ENCODE data around the gene RFX8. TPM values are rescaled to one million over a fixed set of nuclear protein-coding genes. Genes with fewer than 3 reads are reported as not detected.

RFX8 gene
- total and polyA plus RNA-seq, 2 donors, result 0.30 to 0.69 TPM

GRCh38 chr2:101427240-101427639 lies 47.7 kb downstream of the RFX8 start:
- Histone ChIP-seq H3K36me3 (ENCODE audit: insufficient read depth) (no peaks in the 10 kb centered on the region), H3K4me3 (ENCODE audit: low read depth, low read length) (no peak overlapping the region), H3K27ac (ENCODE audit: low read depth) (no peak overlapping the region), H3K4me1 (ENCODE audit: insufficient read depth) (no peaks in the 10 kb centered on the region)
- no peak for DNase-seq (ENCODE audit: extremely low spot score)
- WGBS, result 86% methylated on average over 7 of the region's 7 CpGs

DNA sequence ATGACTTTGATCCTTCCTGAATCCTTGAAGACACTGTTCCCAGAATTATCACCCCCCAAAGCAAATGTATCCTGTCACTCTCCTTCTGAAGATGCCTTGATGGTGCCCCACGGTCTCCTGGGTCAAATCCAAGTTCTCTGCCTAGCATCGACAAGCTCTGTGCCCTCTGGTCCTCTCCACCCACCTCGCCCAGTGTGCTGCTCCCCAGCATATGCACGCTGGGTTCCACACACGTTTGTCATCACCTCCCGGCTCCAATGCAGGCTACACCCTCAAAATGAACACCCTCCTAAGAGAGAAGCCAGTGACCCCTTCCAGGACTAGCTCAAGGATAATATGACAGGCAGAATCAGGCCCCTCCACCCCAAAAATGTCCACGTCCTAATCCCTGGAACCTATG lies 48.1 kb downstream of the RFX8 start:
- DNase-seq (ENCODE audit: extremely low spot score), result no peak
- Histone ChIP-seq H3K4me3 (ENCODE audit: low read depth, low read length) (no peak overlapping the region), H3K4me1 (ENCODE audit: insufficient read depth) (no peaks in the 10 kb centered on the region), H3K36me3 (ENCODE audit: insufficient read depth) (no peaks in the 10 kb centered on the region), H3K27ac (ENCODE audit: low read depth) (no peak overlapping the region)
- WGBS, result 92% methylated on average over 7 of the region's 7 CpGs

DNA sequence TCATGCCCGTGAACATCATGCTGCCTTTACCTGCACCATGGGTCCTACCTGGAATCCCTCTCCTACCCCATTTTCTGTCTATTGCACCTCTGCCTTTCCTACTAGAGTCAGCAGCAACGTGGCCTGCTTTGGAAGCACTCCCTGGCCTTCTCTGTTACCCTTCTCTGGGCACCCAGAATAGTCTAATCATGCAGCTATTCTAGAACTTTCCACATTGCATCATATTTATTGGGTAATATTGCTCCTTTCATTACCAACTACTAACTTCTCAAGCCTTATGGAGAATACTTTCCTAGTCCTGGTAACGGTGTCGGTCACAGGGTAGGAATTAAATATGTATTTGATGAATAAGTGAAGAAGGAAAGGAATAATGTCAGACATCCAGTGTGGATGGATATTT lies 54.3 kb downstream of the RFX8 start:
- no peaks in the 10 kb centered on the region for H3K4me1 ChIP-seq (ENCODE audit: insufficient read depth)
- WGBS, result 86% methylated on average over 4 of the region's 4 CpGs
- no peak for DNase-seq (ENCODE audit: extremely low spot score)
- H3K4me3 ChIP-seq (ENCODE audit: low read depth, low read length), result no peak overlapping the region
- no peak overlapping the region for H3K27ac ChIP-seq (ENCODE audit: low read depth)
- no peaks in the 10 kb centered on the region for H3K36me3 ChIP-seq (ENCODE audit: insufficient read depth)

DNA sequence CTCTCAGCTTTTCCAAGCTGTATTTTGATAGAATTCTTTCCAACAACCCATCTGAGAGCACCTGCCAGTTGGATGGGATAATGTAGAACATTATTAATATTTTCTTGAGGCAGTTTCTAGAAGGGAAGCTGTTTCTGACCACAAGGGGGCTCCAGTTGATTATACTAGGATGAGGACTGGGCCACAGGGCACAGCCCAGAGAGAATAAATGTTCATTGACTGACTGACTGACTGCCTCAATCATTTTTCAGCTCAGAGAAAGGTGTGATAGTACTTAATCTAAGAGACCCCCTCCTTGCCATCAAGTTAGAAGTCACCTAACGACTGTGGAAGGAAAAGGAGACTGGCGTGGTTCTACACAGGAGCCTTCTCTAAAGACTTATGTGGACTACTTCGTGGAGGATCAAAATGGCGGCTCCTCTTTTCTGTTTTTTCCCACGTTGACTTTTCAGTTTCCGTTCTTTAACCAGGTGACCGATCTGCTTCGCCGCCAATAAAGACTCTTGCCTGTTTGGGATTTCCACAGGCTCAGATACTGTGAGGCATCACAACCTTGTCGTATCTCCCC lies 55.7 kb downstream of the RFX8 start:
- Histone ChIP-seq H3K4me3 (ENCODE audit: low read depth, low read length) (no peak overlapping the region), H3K36me3 (ENCODE audit: insufficient read depth) (no peaks in the 10 kb centered on the region), H3K4me1 (ENCODE audit: insufficient read depth) (no peaks in the 10 kb centered on the region), H3K27ac (ENCODE audit: low read depth) (no peak overlapping the region)
- DNase-seq (ENCODE audit: extremely low spot score), result no peak
- WGBS, result 89% methylated on average over 10 of the region's 10 CpGs

DNA sequence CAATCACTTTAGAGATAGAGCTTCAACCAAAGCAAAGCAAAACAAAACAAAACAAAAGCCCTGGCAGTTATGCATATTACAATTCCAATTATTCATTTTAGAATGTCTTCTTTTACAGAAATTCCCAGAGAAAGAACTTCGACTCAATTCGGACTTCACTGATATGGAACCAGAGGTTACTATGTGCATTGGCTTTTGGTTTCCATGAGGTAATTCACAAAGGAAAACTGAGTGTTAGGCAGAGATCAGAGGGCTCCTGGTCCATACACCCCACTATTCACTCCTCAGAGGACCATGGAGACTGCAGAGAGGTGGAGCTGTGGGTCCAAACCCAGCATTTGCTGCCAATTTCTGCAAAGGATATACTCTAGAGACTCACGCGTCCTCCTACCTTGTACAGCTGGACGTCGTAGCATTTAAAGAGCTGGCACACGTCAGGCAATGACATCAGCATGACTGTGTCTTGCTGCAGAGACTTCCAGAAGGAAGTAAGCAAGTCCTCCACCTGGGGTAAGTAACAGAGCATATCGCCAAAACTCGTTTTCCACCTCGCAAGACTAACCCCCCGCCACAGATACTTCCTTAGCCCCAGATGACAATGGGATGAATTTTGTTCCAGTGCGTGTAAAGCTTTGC lies 56.3 kb downstream of the RFX8 start:
- no peak for DNase-seq (ENCODE audit: extremely low spot score)
- H3K36me3 ChIP-seq (ENCODE audit: insufficient read depth), result no peaks in the 10 kb centered on the region
- H3K4me3 ChIP-seq (ENCODE audit: low read depth, low read length), result no peak overlapping the region
- no peaks in the 10 kb centered on the region for H3K4me1 ChIP-seq (ENCODE audit: insufficient read depth)
- no peak overlapping the region for H3K27ac ChIP-seq (ENCODE audit: low read depth)
- 64% methylated on average over 12 of the region's 12 CpGs for WGBS

DNA sequence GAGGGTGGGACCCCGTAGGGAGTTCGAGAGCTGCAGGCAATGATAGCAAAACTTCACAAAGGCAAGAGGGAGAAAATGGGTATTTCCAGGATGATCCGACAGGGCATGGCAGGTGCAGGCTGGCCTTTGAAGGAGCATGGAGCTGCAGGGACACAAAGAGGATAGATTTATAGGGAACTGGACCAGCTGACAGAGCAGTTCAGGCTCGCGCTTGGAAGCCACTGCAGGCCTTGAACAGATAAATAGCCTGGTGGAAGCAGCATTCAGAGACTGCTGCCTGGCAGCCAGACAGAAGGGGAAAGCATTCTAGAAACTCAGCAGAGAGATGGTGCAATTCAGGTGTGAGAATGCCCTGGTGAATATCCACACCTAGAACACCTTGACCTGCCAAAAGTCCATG lies 58.3 kb downstream of the RFX8 start:
- DNase-seq (ENCODE audit: extremely low spot score), result no peak
- Histone ChIP-seq H3K27ac (ENCODE audit: low read depth) (no peak overlapping the region), H3K4me3 (ENCODE audit: low read depth, low read length) (no peak overlapping the region), H3K4me1 (ENCODE audit: insufficient read depth) (no peaks in the 10 kb centered on the region), H3K36me3 (ENCODE audit: insufficient read depth) (no peaks in the 10 kb centered on the region)
- 82% methylated on average over 5 of the region's 5 CpGs for WGBS

DNA sequence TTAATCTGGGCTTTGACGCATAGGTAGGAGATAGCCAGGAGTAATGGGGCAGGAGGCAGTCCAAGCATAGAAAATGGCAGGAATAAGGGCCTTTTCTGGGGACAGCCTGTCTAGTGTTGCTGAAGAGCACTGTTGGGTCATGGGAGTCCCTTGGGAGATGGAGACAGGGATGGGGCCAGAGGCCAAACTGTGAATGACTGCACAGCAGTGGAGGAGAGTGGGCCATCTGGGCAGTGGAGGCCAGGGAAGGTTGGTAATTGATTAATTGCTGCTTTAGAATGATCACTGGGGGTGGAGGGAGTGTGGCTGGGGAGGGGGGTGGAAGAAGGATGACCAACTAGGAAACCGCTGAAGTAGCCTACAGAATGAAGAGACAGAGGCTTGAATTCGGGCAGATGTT lies 59.0 kb downstream of the RFX8 start:
- no peaks in the 10 kb centered on the region for H3K4me1 ChIP-seq (ENCODE audit: insufficient read depth)
- H3K4me3 ChIP-seq (ENCODE audit: low read depth, low read length), result no peak overlapping the region
- no peak overlapping the region for H3K27ac ChIP-seq (ENCODE audit: low read depth)
- no peaks in the 10 kb centered on the region for H3K36me3 ChIP-seq (ENCODE audit: insufficient read depth)
- no peak for DNase-seq (ENCODE audit: extremely low spot score)
- 98% methylated on average over 3 of the region's 3 CpGs for WGBS

- 98% methylated on average over 2 of the region's 2 CpGs for WGBS
Observed at GRCh38 chr2:101415220-101415619, 59.7 kb downstream of the RFX8 start.

DNA sequence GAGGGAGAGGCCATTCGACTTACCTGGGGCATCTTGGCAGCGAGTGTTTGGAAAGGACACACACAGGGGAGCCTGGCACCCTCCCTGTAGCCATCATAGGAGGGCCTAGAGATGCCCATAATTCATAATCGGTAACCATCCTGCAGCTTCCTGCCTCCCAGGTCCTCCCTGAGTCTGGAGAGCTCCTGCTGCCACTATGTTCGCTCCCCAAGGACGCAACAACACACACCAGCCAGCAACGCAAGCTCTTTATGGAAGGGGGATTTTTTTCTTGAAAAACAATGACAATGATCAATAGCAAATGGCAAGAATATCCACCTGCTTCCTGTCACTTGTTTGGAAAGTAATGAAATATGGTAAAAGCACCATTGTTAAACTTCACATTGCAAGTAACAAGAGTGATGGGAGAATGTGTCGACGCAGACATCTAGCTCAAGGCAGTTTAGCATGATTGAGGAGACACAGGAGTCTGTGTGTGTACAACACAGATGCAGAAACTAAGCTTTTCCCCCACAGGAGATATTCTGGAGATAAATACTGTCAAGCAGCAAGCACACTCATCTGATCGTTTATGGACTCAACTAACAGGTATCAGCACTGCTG lies 62.7 kb downstream of the RFX8 start:
- WGBS, result 83% methylated on average over 9 of the region's 9 CpGs
- DNase-seq (ENCODE audit: extremely low spot score), result no peak

More at GRCh38 chr2:101415220-101415619, 59.7 kb downstream of the RFX8 start:
- no peak for DNase-seq (ENCODE audit: extremely low spot score)
- Histone ChIP-seq H3K4me3 (ENCODE audit: low read depth, low read length) (no peak overlapping the region), H3K4me1 (ENCODE audit: insufficient read depth) (no peaks in the 10 kb centered on the region), H3K27ac (ENCODE audit: low read depth) (no peak overlapping the region), H3K36me3 (ENCODE audit: insufficient read depth) (no peaks in the 10 kb centered on the region)

DNA sequence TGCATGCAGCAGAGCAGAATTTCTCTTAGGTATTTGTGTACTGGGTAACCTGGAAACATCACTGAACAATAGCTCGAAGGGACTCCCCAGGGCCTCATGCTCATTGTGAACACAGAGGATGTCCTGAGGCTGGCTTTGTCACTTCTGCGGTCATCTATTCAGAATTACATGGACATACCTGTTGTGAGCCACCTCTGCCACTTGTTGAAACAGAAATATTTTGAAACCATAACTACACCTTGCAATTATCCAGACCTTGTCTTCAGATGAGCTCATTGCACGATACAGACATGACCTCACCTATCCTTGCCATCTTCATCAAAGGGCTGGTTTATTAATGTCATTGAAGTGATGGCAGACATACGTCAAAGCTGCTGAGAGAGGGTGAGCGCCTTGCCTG lies 64.2 kb downstream of the RFX8 start:
- Histone ChIP-seq H3K4me1 (ENCODE audit: insufficient read depth) (no peaks in the 10 kb centered on the region), H3K27ac (ENCODE audit: low read depth) (no peak overlapping the region), H3K4me3 (ENCODE audit: low read depth, low read length) (no peak overlapping the region), H3K36me3 (ENCODE audit: insufficient read depth) (no peaks in the 10 kb centered on the region)
- DNase-seq (ENCODE audit: extremely low spot score), result no peak
- 84% methylated on average over 5 of the region's 5 CpGs for WGBS

More for the DNA sequence above, 62.7 kb downstream of the RFX8 start:
- no peaks in the 10 kb centered on the region for H3K36me3 ChIP-seq (ENCODE audit: insufficient read depth)
- no peak overlapping the region for H3K4me3 ChIP-seq (ENCODE audit: low read depth, low read length)
- H3K27ac ChIP-seq (ENCODE audit: low read depth), result no peak overlapping the region
- no peaks in the 10 kb centered on the region for H3K4me1 ChIP-seq (ENCODE audit: insufficient read depth)

DNA sequence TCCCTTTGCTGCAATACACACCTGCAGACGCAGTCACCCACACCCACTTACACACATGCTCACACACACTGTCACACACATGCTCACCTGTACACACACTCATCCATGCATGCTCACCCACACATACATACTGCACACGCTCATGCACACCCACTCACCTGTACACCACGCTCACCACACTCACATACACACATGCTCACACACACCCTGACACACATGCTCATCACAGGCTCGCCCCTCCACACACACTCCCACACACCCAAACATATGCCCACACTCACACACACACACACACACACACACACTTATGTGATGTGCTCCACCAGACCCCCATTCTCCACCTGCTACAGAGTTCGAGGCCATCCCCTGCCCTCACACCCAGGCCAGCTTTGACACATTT lies 64.8 kb downstream of the RFX8 start:
- Histone ChIP-seq H3K36me3 (ENCODE audit: insufficient read depth) (no peaks in the 10 kb centered on the region), H3K4me1 (ENCODE audit: insufficient read depth) (no peaks in the 10 kb centered on the region), H3K4me3 (ENCODE audit: low read depth, low read length) (no peak overlapping the region), H3K27ac (ENCODE audit: low read depth) (no peak overlapping the region)
- DNase-seq (ENCODE audit: extremely low spot score), result no peak
- 95% methylated on average over 5 of the region's 5 CpGs for WGBS

DNA sequence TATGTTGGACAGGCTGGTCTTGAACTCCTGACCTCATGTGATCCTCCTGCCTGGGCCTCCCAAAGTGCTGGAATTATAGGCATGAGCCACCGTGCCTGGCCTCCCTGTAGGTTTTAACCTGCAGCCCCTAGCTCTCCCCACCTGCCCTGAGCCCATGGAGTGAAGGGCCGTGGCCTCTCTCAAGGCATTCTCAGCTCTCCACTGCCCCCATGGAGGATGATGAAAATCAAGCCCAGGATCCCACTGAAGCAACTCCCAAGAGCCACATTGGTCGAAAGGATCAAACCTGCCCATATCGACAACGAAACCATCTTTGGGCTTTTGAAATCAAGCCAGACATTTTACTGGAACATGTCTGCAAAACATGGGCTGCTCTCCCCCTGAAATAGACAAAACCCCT lies 65.2 kb downstream of the RFX8 start:
- Histone ChIP-seq H3K36me3 (ENCODE audit: insufficient read depth) (no peaks in the 10 kb centered on the region), H3K4me3 (ENCODE audit: low read depth, low read length) (no peak overlapping the region), H3K27ac (ENCODE audit: low read depth) (no peak overlapping the region), H3K4me1 (ENCODE audit: insufficient read depth) (no peaks in the 10 kb centered on the region)
- DNase-seq (ENCODE audit: extremely low spot score), result no peak
- WGBS, result 78% methylated on average over 5 of the region's 5 CpGs

DNA sequence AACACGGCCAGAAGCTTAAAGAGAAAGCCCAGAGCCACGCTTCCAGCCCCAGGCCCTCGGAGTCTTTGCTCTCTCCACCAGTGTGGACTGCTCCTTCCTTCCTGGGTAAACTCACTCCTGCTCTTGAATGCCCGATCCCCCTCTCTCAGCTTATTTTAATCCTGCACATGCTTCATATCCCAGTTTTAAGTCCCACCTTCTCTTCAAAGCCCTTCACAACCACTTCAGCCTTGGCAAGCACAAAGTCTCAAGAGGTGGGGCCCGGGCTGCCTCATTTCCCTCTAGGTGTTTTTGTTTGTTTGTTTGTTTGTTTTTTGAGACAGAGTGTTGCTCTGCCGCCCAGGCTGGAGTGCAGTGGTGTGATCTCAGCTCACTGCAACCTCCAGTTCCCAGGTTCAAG lies 66.0 kb downstream of the RFX8 start:
- Histone ChIP-seq H3K27ac (ENCODE audit: low read depth) (no peak overlapping the region), H3K36me3 (ENCODE audit: insufficient read depth) (no peaks in the 10 kb centered on the region), H3K4me1 (ENCODE audit: insufficient read depth) (no peaks in the 10 kb centered on the region), H3K4me3 (ENCODE audit: low read depth, low read length) (no peak overlapping the region)
- DNase-seq (ENCODE audit: extremely low spot score), result no peak
- WGBS, result 84% methylated on average over 6 of the region's 6 CpGs

DNA sequence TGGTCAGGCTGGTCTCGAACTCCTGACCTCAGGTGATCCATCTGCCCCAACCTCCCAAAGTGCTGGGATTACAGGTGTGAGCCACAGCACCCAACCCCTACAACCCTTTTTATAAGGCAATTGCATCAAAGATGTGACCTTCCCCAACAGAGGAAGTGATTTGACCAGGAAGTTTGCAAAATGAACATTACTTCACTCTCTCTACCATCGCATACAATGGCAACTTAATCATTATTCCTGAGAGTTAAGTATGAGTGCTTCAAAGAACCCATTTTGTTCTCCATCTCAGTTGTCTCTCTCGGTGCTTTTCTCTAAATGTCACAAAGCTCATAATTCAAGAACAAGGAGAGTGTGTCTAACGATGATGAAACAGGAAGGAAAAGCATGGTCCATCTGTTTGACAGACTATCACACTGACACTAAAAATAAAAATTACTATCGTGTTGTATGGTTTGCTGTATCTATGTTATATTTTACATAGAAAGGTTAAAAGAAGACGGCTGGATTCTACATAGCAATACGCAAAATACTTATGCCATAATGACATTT lies 69.5 kb downstream of the RFX8 start:
- H3K27ac ChIP-seq (ENCODE audit: low read depth), result no peak overlapping the region
- 76% methylated on average over 7 of the region's 7 CpGs for WGBS
- no peaks in the 10 kb centered on the region for H3K36me3 ChIP-seq (ENCODE audit: insufficient read depth)
- H3K4me1 ChIP-seq (ENCODE audit: insufficient read depth), result no peaks in the 10 kb centered on the region
- no peak overlapping the region for H3K4me3 ChIP-seq (ENCODE audit: low read depth, low read length)
- no peak for DNase-seq (ENCODE audit: extremely low spot score)
